T-helper 1 cell (primary cell): ENCODE data around the gene FUT4.
"Not testable (repeated sequence)": the region's sequence is repeated elsewhere in the genome, so short reads cannot be mapped to it uniquely, and the experiment has no call there.

ENCODE experiments used
- DNase-seq, 5 donors: peaks; one replicate each; pipeline ENCODE4 v3.0.0-alpha.2; 2012 to 2020
- total RNA-seq, 4 donors: gene quantifications; one replicate each; lab custom pipeline; 2026; lab: John Stamatoyannopoulos, UW

Gene FUT4
- 8.0 to 13.4 (median 10.0) reads per million in 4 donors for total RNA-seq

GRCh38 chr11:94543695-94544645 is at the start of gene FUT4:
Gene FUT4 (plus strand): TSS chr11:94543921. CDS start chr11:94544134, 213 bp downstream.
- peak; percentile 46 to 83 (median 53) for DNase-seq

- DNase-seq: no peak
Observed at GRCh38 chr11:94494126-94494680, 49.5 kb upstream of the FUT4 start.

GRCh38 chr11:94500181-94500580 is 43.5 kb upstream of the FUT4 start:
- no peak for DNase-seq

GRCh38 chr11:94501522-94501921 is 42.2 kb upstream of the FUT4 start:
- no peak for DNase-seq

GRCh38 chr11:94504689-94505293 is 38.9 kb upstream of the FUT4 start:
- peak in 1 of 5 donors; percentile 46 for DNase-seq

- not testable (repeated sequence) for DNase-seq
Observed at GRCh38 chr11:94506513-94506912, 37.2 kb upstream of the FUT4 start.

- DNase-seq: no peak
Observed at GRCh38 chr11:94507485-94507884, 36.2 kb upstream of the FUT4 start.

- DNase-seq: peak; percentile 12 to 52 (median 32)
Observed at GRCh38 chr11:94511932-94512781, 31.6 kb upstream of the FUT4 start, which contains the start of gene C11orf97. Gene C11orf97 (plus strand): TSS chr11:94512461. CDS start chr11:94512529, 68 bp downstream.

GRCh38 chr11:94513091-94513490 is 30.6 kb upstream of the FUT4 start:
- DNase-seq: no peak

- no peak for DNase-seq
Observed at GRCh38 chr11:94515398-94515797, 28.3 kb upstream of the FUT4 start.

- no peak for DNase-seq
Observed at GRCh38 chr11:94516725-94517124, 27.0 kb upstream of the FUT4 start.

GRCh38 chr11:94518300-94518699 is 25.4 kb upstream of the FUT4 start:
- DNase-seq: no peak

GRCh38 chr11:94519478-94520084 is 24.1 kb upstream of the FUT4 start:
- peak in 1 of 5 donors; percentile 15 for DNase-seq

- no peak for DNase-seq
Observed at GRCh38 chr11:94521684-94522083, 22.0 kb upstream of the FUT4 start.

- DNase-seq: no peak
Observed at GRCh38 chr11:94524341-94524740, 19.4 kb upstream of the FUT4 start.

- DNase-seq: no peak
Observed at GRCh38 chr11:94525546-94526324, 18.0 kb upstream of the FUT4 start.

- DNase-seq: no peak
Observed at GRCh38 chr11:94526645-94527438, 16.9 kb upstream of the FUT4 start.

- DNase-seq: no peak
Observed at GRCh38 chr11:94528551-94528950, 15.2 kb upstream of the FUT4 start.

GRCh38 chr11:94532211-94532610 is 11.5 kb upstream of the FUT4 start:
- no peak for DNase-seq

GRCh38 chr11:94533206-94533605 is 10.5 kb upstream of the FUT4 start:
- DNase-seq: no peak
